HepG2 (cell line): Measurements from ENCODE around the gene SAMSN1. TPM values are rescaled to one million over a fixed set of nuclear protein-coding genes. Genes with fewer than 3 reads are reported as not detected.

Experiments used
- ATAC-seq: fragments of 200-7000 bp; cut with Tn5 transposase; 3 replicates; pipeline ENCODE4 v1.9.1; 2020; ENCODE audit warnings: mild to moderate bottlenecking, moderate library complexity
- BruUV-seq: library from RNA; stranded (reverse); fragments of 400-500 nt; replicated peaks from 2 replicates; lab custom pipeline; 2021; lab: Mats Ljungman, UMichigan
- CTCF ChIA-PET: fragments of 300-600 bp; formaldehyde crosslinking; extraction: SDS; loops from one replicate; lab custom pipeline; 2021; ENCODE audit warnings: low total read pairs, inconsistent platforms, low intra/inter-chr PET ratio; lab: Yijun Ruan, JAX
- POLR2A ChIA-PET: fragments of 350-600 bp; sonication (Branson Sonifier 250); formaldehyde crosslinking; loops from one replicate; lab custom pipeline; 2020; ENCODE audit warnings: antibody characterized with exemption, inconsistent platforms; lab: Yijun Ruan, JAX
- DNase-seq: peaks from one replicate; pipeline ENCODE4 v3.0.0-alpha.2; 2015; ENCODE audit warnings: low spot score
- FAIRE-seq: peaks from 3 replicates; lab custom pipeline; 2011; peaks lifted over from hg19 to GRCh38; lab: Jason Lieb, UNC
- H2AFZ ChIP-seq: one replicate; pipeline ENCODE4 v1.6.1; 2011; ENCODE audit warnings: low read length, inconsistent platforms
- H3K27ac ChIP-seq: fragments of 300-600 bp; 3 replicates; pipeline ENCODE4 v1.8.0; 2011; ENCODE audit warnings: mixed run types, mild to moderate bottlenecking, mixed read lengths, low read length, inconsistent platforms; ENCODE audit not compliant: insufficient read depth; ENCODE audit errors: extremely low read length
- H3K27me3 ChIP-seq, 2 experiments: fragments of 200-600 bp in 1 of 2; 2 replicates in 1 of 2; 3 replicates in 1 of 2; pipeline versions ENCODE4 v1.6.0 to v1.8.0; 2011; ENCODE audit warnings: low read length in 2 of 2, mild to moderate bottlenecking in 2 of 2, moderate library complexity in 2 of 2, inconsistent platforms in 1 of 2; ENCODE audit not compliant: insufficient read depth in 2 of 2, control insufficient read depth in 1 of 2
- H3K36me3 ChIP-seq, 2 experiments: fragments of 200-600 bp in 1 of 2; replicated peaks in 1 of 2; 2 replicates in 1 of 2; 3 replicates in 1 of 2; pipeline versions ENCODE4 v1.5.1 to v1.8.0; 2011; ENCODE audit warnings: low read length in 2 of 2, inconsistent platforms in 1 of 2; ENCODE audit not compliant: insufficient read depth in 2 of 2, control insufficient read depth in 1 of 2
- H3K4me1 ChIP-seq: 2 replicates; pipeline ENCODE4 v1.5.1; 2012; ENCODE audit warnings: low read length, inconsistent platforms; ENCODE audit not compliant: insufficient read depth
- H3K4me2 ChIP-seq: 2 replicates; pipeline ENCODE4 v1.6.0; 2011; ENCODE audit warnings: low read depth, low read length, inconsistent platforms
- H3K4me3 ChIP-seq, 3 experiments: fragments of 200-600 bp in 1 of 3; sonication (generic), shearing (Covaris generic) in 1 of 3; replicated peaks in 1 of 3; 2 replicates each; pipeline ENCODE4 v1.5.1; 2011 to 2016; ENCODE audit warnings: low read length in 3 of 3, inconsistent platforms in 2 of 3, low read depth in 2 of 3, mild to moderate bottlenecking in 2 of 3, control low read depth in 1 of 3, mixed read lengths in 1 of 3; ENCODE audit not compliant: insufficient read depth in 1 of 3
- H3K79me2 ChIP-seq: one replicate; pipeline ENCODE4 v1.6.1; 2011; ENCODE audit warnings: low read length, inconsistent platforms; ENCODE audit not compliant: insufficient read depth
- H3K9ac ChIP-seq: 2 replicates; pipeline ENCODE4 v1.6.0; 2011; ENCODE audit warnings: mild to moderate bottlenecking, low read depth, low read length, inconsistent platforms; ENCODE audit not compliant: insufficient read depth
- H3K9me3 ChIP-seq: 2 replicates; pipeline ENCODE4 v1.5.1; 2012; ENCODE audit warnings: mild to moderate bottlenecking, low read length
- H4K20me1 ChIP-seq: 2 replicates; pipeline ENCODE4 v1.6.0; 2011; ENCODE audit warnings: inconsistent platforms, mild to moderate bottlenecking, low read length, moderate library complexity; ENCODE audit not compliant: insufficient read depth
- CBX2 ChIP-seq, 2 experiments: fragments of 200-600 bp in 1 of 2; sonication (generic); formaldehyde crosslinking in 1 of 2; IDR thresholded peaks; 2 replicates each; pipeline versions ENCODE4 v1.7.0 to v1.8.1; 2018 to 2022; ENCODE audit warnings: low read depth in 2 of 2, low read length in 1 of 2, mild to moderate bottlenecking in 1 of 2, missing genetic modification reagents in 1 of 2
- MAFG ChIP-seq: sonication (generic); formaldehyde crosslinking; IDR thresholded peaks from 2 replicates; pipeline ENCODE4 v1.5.1; 2020; ENCODE audit warnings: mild to moderate bottlenecking, missing genetic modification reagents
- NAIF1 ChIP-seq: sonication (generic); formaldehyde crosslinking; IDR thresholded peaks from 2 replicates; pipeline ENCODE4 v1.5.0; 2020; ENCODE audit warnings: mild to moderate bottlenecking, missing genetic modification reagents, borderline replicate concordance
- PAXIP1 ChIP-seq: sonication (generic); formaldehyde crosslinking; conservative IDR thresholded peaks from 2 replicates; pipeline ENCODE4 v1.4.0; 2020; ENCODE audit warnings: mild to moderate bottlenecking, missing genetic modification reagents, moderate library complexity
- RBM39 ChIP-seq: fragments of 200-400 bp; formaldehyde crosslinking; IDR thresholded peaks from one replicate; pipeline ENCODE4 v1.6.1; 2018; ENCODE audit warnings: antibody characterized with exemption, mild to moderate bottlenecking, low read depth, low read length; ENCODE audit not compliant: poor library complexity, severe bottlenecking
- SMARCE1 ChIP-seq: fragments of 450-650 bp; IDR thresholded peaks from 2 replicates; pipeline ENCODE4 v1.6.1; 2017; ENCODE audit warnings: borderline replicate concordance
- TAF1 ChIP-seq: sonication (generic); formaldehyde crosslinking; IDR thresholded peaks from 2 replicates; pipeline ENCODE4 v1.4.0; 2020; ENCODE audit warnings: missing genetic modification reagents
- TBP ChIP-seq: sonication (generic); formaldehyde crosslinking; IDR thresholded peaks from 2 replicates; pipeline ENCODE4 v1.5.0; 2020; ENCODE audit warnings: missing genetic modification reagents
- ZEB1 ChIP-seq: IDR thresholded peaks from 2 replicates; pipeline ENCODE4 v1.6.1; 2012; ENCODE audit warnings: mild to moderate bottlenecking, low read depth, inconsistent platforms; ENCODE audit not compliant: insufficient replicate concordance
- ZNF530 ChIP-seq: sonication (generic); formaldehyde crosslinking; IDR thresholded peaks from 2 replicates; pipeline ENCODE4 v1.5.0; 2020; ENCODE audit warnings: low read depth, mild to moderate bottlenecking, missing genetic modification reagents
- ZNF547 ChIP-seq: sonication (generic); formaldehyde crosslinking; IDR thresholded peaks from 2 replicates; pipeline ENCODE4 v1.5.1; 2020; ENCODE audit warnings: mild to moderate bottlenecking, missing genetic modification reagents
- ZNF558 ChIP-seq: sonication (generic); formaldehyde crosslinking; IDR thresholded peaks from 2 replicates; pipeline ENCODE4 v1.9.0; 2022; ENCODE audit warnings: mild to moderate bottlenecking, missing genetic modification reagents, borderline replicate concordance
- ZNF570 ChIP-seq: sonication (generic); formaldehyde crosslinking; IDR thresholded peaks from 2 replicates; pipeline ENCODE4 v1.4.0; 2020; ENCODE audit warnings: mild to moderate bottlenecking, missing genetic modification reagents, borderline replicate concordance
- ZNF605 ChIP-seq: sonication (generic); formaldehyde crosslinking; IDR thresholded peaks from 2 replicates; pipeline ENCODE4 v1.8.0; 2022; ENCODE audit warnings: mild to moderate bottlenecking, missing genetic modification reagents
- ZNF710 ChIP-seq: sonication (generic); formaldehyde crosslinking; IDR thresholded peaks from 2 replicates; pipeline ENCODE4 v1.5.0; 2020; ENCODE audit warnings: mild to moderate bottlenecking, missing genetic modification reagents, borderline replicate concordance
- ZNF800 ChIP-seq: sonication (generic); formaldehyde crosslinking; IDR thresholded peaks from 2 replicates; pipeline ENCODE4 v1.4.0; 2020; ENCODE audit warnings: missing genetic modification reagents
- WGBS: methylation state at CpG from one replicate; pipeline ENCODE4 v1.1.6; 2017; ENCODE audit warnings: low lambda C conversion rate; 5-methylcytosine and 5-hydroxymethylcytosine counted together
- in situ Hi-C: cut with HindIII; loops from 2 replicates; pipeline ENCODE4 v1.10.0; 2017; ENCODE audit warnings: low pct_unique_long_range_greater_than_20kb; ENCODE audit not compliant: extremely low pct_ligation_motif_present
- intact Hi-C: fragments of 100-400 bp; cut with micrococcal nuclease; formaldehyde crosslinking; loops from one replicate; pipeline ENCODE4 v1.10.0; 2022; ENCODE audit not compliant: unreplicated experiment
- polyA plus RNA-seq, 8 experiments: library from polyadenylated mRNA; depleted of rRNA in 3 of 8; stranded (reverse) in 7 of 8; unstranded in 1 of 8; fragments of >200 nt; fragmentation: Illumina TruSeq in 4 of 8; extraction: Trizol in 4 of 8; gene quantifications; 2 replicates each; pipeline versions ENCODE4 v1.2.1 to v1.2.3, GENCODE V29; 2011 to 2016; ENCODE audit warnings: low read depth in 4 of 8, missing spikeins in 1 of 8, mixed read lengths in 1 of 8; ENCODE audit not compliant: insufficient read depth in 1 of 8
- total RNA-seq, 5 experiments: library from RNA; depleted of rRNA; stranded (reverse); fragments of >200 nt; fragmentation: Illumina TruSeq; extraction: Trizol; gene quantifications; 2 replicates each; pipeline ENCODE4 v1.2.3, GENCODE V29; 2016; ENCODE audit warnings: low read depth in 1 of 5

SAMSN1 gene
- total and polyA plus RNA-seq, 2 of the 13 experiments (the other 11 are each of a cell fraction or from before 2014, with no cell fraction given): 0.09 TPM; not detected in 1

- ChIA-PET POLR2A (no interaction called here), CTCF (no interaction called here)
- Histone ChIP-seq H3K4me2 (no peak overlapping the region), H3K27me3 (no peaks in the 10 kb centered on the region), H2AFZ (no peak overlapping the region), H3K9me3 (no peaks in the 10 kb centered on the region), H3K9ac (no peak overlapping the region), H3K27ac (no peak overlapping the region), H4K20me1 (no peaks in the 10 kb centered on the region), H3K4me1 (no peaks in the 10 kb centered on the region), H3K79me2 (no peaks in the 10 kb centered on the region), H3K36me3 (no peaks in the 10 kb centered on the region), H3K4me3 (no peak overlapping the region)
- WGBS: 0% methylated on average over 1 of the region's 1 CpG
- DNase-seq (no peak), FAIRE-seq (no peak), ATAC-seq (no peak)
- intact Hi-C loops: no loop called here
- in situ Hi-C loops: no loop called here
- BruUV-seq: no TSS peak
- no peak for TF ChIP-seq CBX2 (IDR thresholded peaks at IDR 0.05; ENCODE audit: low read depth, low read length)
- TF ChIP-seq CBX2 (CRISPR knock-in tag; IDR thresholded peaks at IDR 0.05; ENCODE audit: low read depth): no peak
- no peak for TF ChIP-seq ZNF710
- no peak for TF ChIP-seq SMARCE1
- no peak for TF ChIP-seq ZNF570 (CRISPR knock-in tag)
- TF ChIP-seq ZNF558 (CRISPR knock-in tag): no peak
- no peak for TF ChIP-seq MAFG
- no peak for TF ChIP-seq TBP (CRISPR knock-in tag)
- no peak for TF ChIP-seq NAIF1
- no peak for TF ChIP-seq ZNF800
- no peak for TF ChIP-seq ZEB1
- TF ChIP-seq ZNF605 (CRISPR knock-in tag): no peak
- no peak for TF ChIP-seq ZNF530 (CRISPR knock-in tag)
- no peak for TF ChIP-seq TAF1 (CRISPR knock-in tag)
- no peak for TF ChIP-seq ZNF547 (CRISPR knock-in tag)
- no peak for TF ChIP-seq RBM39
- no peak for TF ChIP-seq PAXIP1
Observed at GRCh38 chr21:14595449-14595848, 49.3 kb upstream of the SAMSN1 start.
